Neural progenitor cell (in vitro differentiated cells): ENCODE measurements around the gene ARL2. TPM values are rescaled to one million over a fixed set of nuclear protein-coding genes. Genes with fewer than 3 reads are reported as not detected.

Experiments
- DNase-seq: peaks from one replicate; pipeline ENCODE4 v3.0.0-alpha.2; 2016; ENCODE audit warnings: low spot score
- H2AFZ ChIP-seq: fragments of 200-600 bp; sonication (generic); replicated peaks from 2 replicates; pipeline ENCODE4 v1.6.1; 2016; ENCODE audit warnings: antibody characterized with exemption
- H3F3A ChIP-seq: fragments of 200-600 bp; sonication (generic); 2 replicates; pipeline ENCODE4 v1.6.1; 2016; ENCODE audit warnings: antibody characterized with exemption, low read depth
- H3K27ac ChIP-seq: fragments of 200-600 bp; sonication (generic); 2 replicates; pipeline ENCODE4 v1.5.1; 2016; ENCODE audit warnings: mild to moderate bottlenecking
- H3K27me3 ChIP-seq: fragments of 200-600 bp; sonication (generic); 2 replicates; pipeline ENCODE4 v1.6.1; 2016; ENCODE audit warnings: mild to moderate bottlenecking, moderate library complexity
- H3K36me3 ChIP-seq: fragments of 200-600 bp; sonication (generic); 2 replicates; pipeline ENCODE4 v1.5.1; 2016
- H3K4me1 ChIP-seq: fragments of 200-600 bp; sonication (generic); 2 replicates; pipeline ENCODE4 v1.6.1; 2016; ENCODE audit warnings: mixed run types
- H3K4me2 ChIP-seq: fragments of 200-600 bp; sonication (generic); 2 replicates; pipeline ENCODE4 v1.6.1; 2016
- H3K4me3 ChIP-seq: fragments of 200-600 bp; sonication (generic); 2 replicates; pipeline ENCODE4 v1.5.1; 2016
- H3K79me2 ChIP-seq: fragments of 200-600 bp; sonication (generic); 2 replicates; pipeline ENCODE4 v1.6.1; 2016; ENCODE audit warnings: low read depth
- H3K9ac ChIP-seq: fragments of 200-600 bp; sonication (generic); 2 replicates; pipeline ENCODE4 v1.6.1; 2016
- H3K9me3 ChIP-seq: fragments of 200-600 bp; sonication (generic); 2 replicates; pipeline ENCODE4 v1.5.1; 2016; ENCODE audit warnings: low read depth
- H4K20me1 ChIP-seq: fragments of 200-600 bp; sonication (generic); 2 replicates; pipeline ENCODE4 v1.6.1; 2016; ENCODE audit warnings: low read depth
- H3K27ac Mint-ChIP-seq: 3 replicates; pipeline ENCODE4 v1.8.0; 2021; ENCODE audit warnings: mixed read lengths
- H3K27me3 Mint-ChIP-seq: 2 replicates; pipeline ENCODE4 v1.8.0; 2022; ENCODE audit warnings: low read depth, mild to moderate bottlenecking, inconsistent platforms, moderate library complexity, mixed read lengths; ENCODE audit not compliant: insufficient read depth
- H3K36me3 Mint-ChIP-seq: 3 replicates; pipeline ENCODE4 v1.8.0; 2021; ENCODE audit warnings: mixed read lengths
- H3K4me1 Mint-ChIP-seq: 3 replicates; pipeline ENCODE4 v1.8.0; 2021; ENCODE audit warnings: mixed read lengths
- H3K4me3 Mint-ChIP-seq: 3 replicates; pipeline ENCODE4 v1.8.0; 2021; ENCODE audit warnings: mild to moderate bottlenecking, moderate library complexity, mixed read lengths
- H3K9me3 Mint-ChIP-seq: 3 replicates; pipeline ENCODE4 v1.8.0; 2020; ENCODE audit warnings: mixed read lengths
- EZH2 ChIP-seq: fragments of 200-600 bp; sonication (generic); IDR thresholded peaks from 2 replicates; pipeline ENCODE4 v1.6.1; 2017; ENCODE audit warnings: antibody characterized with exemption, mild to moderate bottlenecking, moderate library complexity
- EZH2phosphoT487 ChIP-seq: fragments of 200-600 bp; sonication (generic); IDR thresholded peaks from 2 replicates; pipeline ENCODE4 v1.6.1; 2017; ENCODE audit warnings: antibody characterized with exemption
- total RNA-seq: library from RNA; depleted of rRNA; stranded (reverse); fragments of >200 nt; gene quantifications from 2 replicates; pipeline ENCODE4 v1.2.3, GENCODE V29; 2015; ENCODE audit warnings: low replicate concordance
- TF ChIP-seq, protein P1 (sequence below): fragments of 200-600 bp; sonication (generic); IDR thresholded peaks from 2 replicates; pipeline ENCODE4 v1.5.1; 2017; ENCODE audit warnings: antibody characterized with exemption, mild to moderate bottlenecking

The ARL2 gene
- total RNA-seq, 1 donor from 2014 or later = 171 TPM

DNA sequence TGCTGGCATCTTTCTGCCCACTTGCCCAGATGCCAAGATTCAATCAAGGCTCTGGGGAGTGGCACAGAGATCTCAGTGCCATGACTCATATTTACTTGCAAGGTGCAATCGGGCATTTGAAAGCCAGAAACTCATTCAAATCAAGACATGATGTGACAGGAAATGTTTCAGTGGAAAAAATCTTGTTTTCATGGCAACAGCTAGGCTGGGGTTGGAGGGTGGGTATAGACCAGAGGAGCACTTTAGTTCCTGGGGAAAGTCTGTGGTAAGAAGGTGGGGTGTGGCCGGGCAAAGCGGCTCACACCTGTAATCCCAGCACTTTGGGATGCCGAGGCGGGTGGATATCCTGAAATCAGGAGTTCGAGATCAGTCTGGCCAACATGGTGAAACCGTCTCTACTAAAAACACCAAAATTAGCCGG lies 43.2 kb upstream of the ARL2 start:
- Mint-ChIP-seq H3K27ac (no peak overlapping the region), H3K4me1 (no peaks in the 10 kb centered on the region), H3K27me3 (peaks cover 9% of the 10 kb centered on the region), H3K4me3 (no peak overlapping the region), H3K9me3 (no peaks in the 10 kb centered on the region), H3K36me3 (no peaks in the 10 kb centered on the region)
- no peaks in the 10 kb centered on the region for H3K9me3 ChIP-seq
- TF ChIP-seq EZH2phosphoT487 (no peak), EZH2 (no peak)
- TF ChIP-seq, protein P1, sequence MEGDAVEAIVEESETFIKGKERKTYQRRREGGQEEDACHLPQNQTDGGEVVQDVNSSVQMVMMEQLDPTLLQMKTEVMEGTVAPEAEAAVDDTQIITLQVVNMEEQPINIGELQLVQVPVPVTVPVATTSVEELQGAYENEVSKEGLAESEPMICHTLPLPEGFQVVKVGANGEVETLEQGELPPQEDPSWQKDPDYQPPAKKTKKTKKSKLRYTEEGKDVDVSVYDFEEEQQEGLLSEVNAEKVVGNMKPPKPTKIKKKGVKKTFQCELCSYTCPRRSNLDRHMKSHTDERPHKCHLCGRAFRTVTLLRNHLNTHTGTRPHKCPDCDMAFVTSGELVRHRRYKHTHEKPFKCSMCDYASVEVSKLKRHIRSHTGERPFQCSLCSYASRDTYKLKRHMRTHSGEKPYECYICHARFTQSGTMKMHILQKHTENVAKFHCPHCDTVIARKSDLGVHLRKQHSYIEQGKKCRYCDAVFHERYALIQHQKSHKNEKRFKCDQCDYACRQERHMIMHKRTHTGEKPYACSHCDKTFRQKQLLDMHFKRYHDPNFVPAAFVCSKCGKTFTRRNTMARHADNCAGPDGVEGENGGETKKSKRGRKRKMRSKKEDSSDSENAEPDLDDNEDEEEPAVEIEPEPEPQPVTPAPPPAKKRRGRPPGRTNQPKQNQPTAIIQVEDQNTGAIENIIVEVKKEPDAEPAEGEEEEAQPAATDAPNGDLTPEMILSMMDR = no peak
- H3K79me2 ChIP-seq = no peaks in the 10 kb centered on the region
- H3K4me1 ChIP-seq = no peaks in the 10 kb centered on the region
- peaks cover 4% of the 10 kb centered on the region for H3K27me3 ChIP-seq
- H2AFZ ChIP-seq = no peak overlapping the region
- no peak for DNase-seq
- H3K27ac ChIP-seq = no peak overlapping the region
- no peak overlapping the region for H3K4me2 ChIP-seq
- no peaks in the 10 kb centered on the region for H4K20me1 ChIP-seq
- H3F3A ChIP-seq = no peaks in the 10 kb centered on the region
- no peak overlapping the region for H3K4me3 ChIP-seq
- no peaks in the 10 kb centered on the region for H3K36me3 ChIP-seq
- H3K9ac ChIP-seq = no peak overlapping the region

DNA sequence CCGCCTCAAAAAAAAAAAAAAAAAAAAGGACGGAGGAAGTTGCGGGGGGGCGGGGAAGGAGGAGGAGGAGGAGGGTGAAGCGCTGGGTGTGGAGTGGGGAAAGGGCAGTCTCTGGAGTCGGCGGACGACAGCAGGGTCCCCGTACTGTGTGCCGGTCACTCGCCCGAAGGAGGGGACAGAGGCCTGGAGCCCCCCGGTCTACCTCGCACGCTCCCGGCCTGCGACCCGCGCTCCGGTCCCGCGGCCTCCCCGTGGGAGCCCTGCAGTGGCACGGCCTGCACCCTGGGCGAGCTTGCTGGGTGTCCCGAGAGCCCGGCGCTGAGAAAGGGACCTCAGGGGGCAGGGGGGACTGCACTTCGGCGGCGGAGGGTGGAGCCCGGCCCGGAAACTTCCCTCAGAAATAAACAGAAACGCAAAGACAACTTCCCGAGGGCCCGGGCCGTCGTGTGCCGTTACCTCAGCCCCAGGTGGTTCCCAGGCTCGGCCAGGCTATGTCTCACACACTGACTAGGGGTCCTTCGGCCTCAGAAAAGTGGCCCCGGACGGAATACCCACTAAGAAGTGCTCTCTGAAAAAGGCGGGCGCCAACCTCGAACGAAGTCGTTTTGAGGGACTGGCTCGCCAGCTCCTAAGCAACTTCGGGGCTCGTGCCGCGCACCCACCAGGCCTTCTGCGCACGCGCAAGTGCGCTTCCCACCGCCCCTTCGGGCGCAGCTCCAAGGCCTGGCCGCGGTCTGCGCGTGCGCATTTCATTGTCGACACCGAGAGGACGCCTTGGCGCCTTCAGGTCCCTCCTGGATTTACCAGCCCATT lies 42.3 kb upstream of the ARL2 start, which contains the start of gene MAJIN:
TSS of gene MAJIN (minus strand) at position 688 of the 813 bp plus-strand sequence. CDS start 12,703 bp downstream, outside the sequence.
- Mint-ChIP-seq H3K9me3 (no peaks in the 10 kb centered on the region), H3K36me3 (no peaks in the 10 kb centered on the region), H3K27me3 (peaks cover 9% of the 10 kb centered on the region), H3K27ac (no peak within 1 kb of the TSS), H3K4me3 (no peak within 1 kb of the TSS), H3K4me1 (no peaks in the 10 kb centered on the region)
- no peak within 1 kb of the TSS for H3K27ac ChIP-seq
- no peak within 1 kb of the TSS for H3K9ac ChIP-seq
- peaks cover 4% of the 10 kb centered on the region for H3K27me3 ChIP-seq
- no peaks in the 10 kb centered on the region for H3K79me2 ChIP-seq
- H3K4me2 ChIP-seq = no peak within 1 kb of the TSS
- no peaks in the 10 kb centered on the region for H3K4me1 ChIP-seq
- TF ChIP-seq, protein P1 = no peak
- no peak for TF ChIP-seq EZH2phosphoT487
- TF ChIP-seq EZH2 = no peak
- H3K4me3 ChIP-seq = no peak within 1 kb of the TSS
- peak; percentile 63 for DNase-seq
- no peaks in the 10 kb centered on the region for H4K20me1 ChIP-seq
- H3K9me3 ChIP-seq = no peaks in the 10 kb centered on the region
- H2AFZ ChIP-seq = peak within 1 kb of the TSS; percentile 68
- H3K36me3 ChIP-seq = no peaks in the 10 kb centered on the region
- H3F3A ChIP-seq = no peaks in the 10 kb centered on the region

DNA sequence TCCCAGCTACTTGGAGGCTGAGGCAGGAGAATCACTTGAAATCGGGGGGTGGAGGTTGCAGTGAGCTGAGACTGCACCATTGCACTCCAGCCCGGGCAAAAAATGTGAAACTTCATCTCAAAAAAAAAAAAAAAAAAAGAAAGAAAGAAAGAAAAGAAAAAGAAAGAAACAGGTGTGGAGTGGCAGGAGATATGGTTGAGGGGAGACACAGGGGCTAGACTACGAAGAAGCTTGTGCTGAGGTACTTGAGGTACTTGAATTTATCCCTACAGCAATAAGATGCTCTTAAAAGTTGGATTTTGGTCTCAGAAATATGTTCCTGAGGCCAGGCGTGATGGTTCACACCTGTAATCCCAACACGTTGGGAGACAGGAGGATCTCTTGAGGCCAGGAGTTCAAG lies 39.8 kb upstream of the ARL2 start:
- no peaks in the 10 kb centered on the region for H3K79me2 ChIP-seq
- DNase-seq = no peak

More for the DNA sequence above, 39.8 kb upstream of the ARL2 start:
- Histone ChIP-seq H3K4me1 (no peaks in the 10 kb centered on the region), H4K20me1 (peaks cover 6% of the 10 kb centered on the region), H3K27ac (no peak overlapping the region), H3K4me2 (no peak overlapping the region), H2AFZ (no peak overlapping the region), H3K9ac (no peak overlapping the region), H3K9me3 (no peaks in the 10 kb centered on the region), H3F3A (peaks cover 5% of the 10 kb centered on the region), H3K4me3 (no peak overlapping the region), H3K27me3 (peaks cover 4% of the 10 kb centered on the region), H3K36me3 (no peaks in the 10 kb centered on the region)
- no peaks in the 10 kb centered on the region for H3K4me1 Mint-ChIP-seq
- TF ChIP-seq EZH2 = no peak
- no peak for TF ChIP-seq EZH2phosphoT487
- TF ChIP-seq, protein P1 = no peak
- no peaks in the 10 kb centered on the region for H3K36me3 Mint-ChIP-seq
- H3K27ac Mint-ChIP-seq = no peak overlapping the region
- H3K9me3 Mint-ChIP-seq = no peaks in the 10 kb centered on the region
- no peak overlapping the region for H3K4me3 Mint-ChIP-seq
- peaks cover 12% of the 10 kb centered on the region for H3K27me3 Mint-ChIP-seq
